ENCODE measurements around the gene ZNF317.

The ZNF317 gene

DNA sequence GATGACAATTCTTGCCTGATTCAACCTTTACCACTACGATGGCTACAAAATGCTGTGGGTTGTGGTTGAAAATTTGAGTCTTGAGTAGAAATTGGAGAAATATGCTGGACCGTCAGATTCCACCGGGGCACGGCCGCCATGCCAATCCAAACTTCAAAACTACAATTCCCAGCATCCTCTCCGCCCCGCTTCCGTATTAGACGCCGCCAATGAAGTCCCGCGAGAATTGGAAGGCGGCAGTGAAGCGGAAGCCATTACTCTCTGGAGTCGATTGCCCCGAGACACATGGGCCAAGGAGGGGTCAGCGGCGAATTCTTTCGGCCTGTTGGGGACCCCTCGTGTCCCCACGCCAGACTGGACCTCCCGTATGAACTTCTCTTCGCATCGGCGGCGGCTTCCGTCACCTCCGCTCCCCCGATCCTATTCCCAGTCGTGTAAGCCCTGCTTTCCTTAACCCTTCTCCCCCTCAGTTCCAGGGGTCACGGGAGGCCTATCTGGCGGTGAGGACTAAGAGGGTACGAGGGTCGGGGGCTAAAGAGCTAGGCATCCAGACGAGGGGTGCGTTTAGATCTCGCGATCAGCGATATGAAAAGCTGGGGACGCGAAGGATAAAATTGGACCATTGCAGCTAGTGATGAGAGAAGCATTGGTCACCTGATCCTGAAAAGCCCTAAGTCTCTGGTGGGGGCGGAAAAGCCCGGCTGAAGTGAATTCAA is at the start of gene ZNF317:
TSS of gene ZNF317 (plus strand) at position 239 of the 716 bp plus-strand sequence. CDS start 15,620 bp downstream, outside the sequence.
- DNase-seq: peak; percentile 81

DNA sequence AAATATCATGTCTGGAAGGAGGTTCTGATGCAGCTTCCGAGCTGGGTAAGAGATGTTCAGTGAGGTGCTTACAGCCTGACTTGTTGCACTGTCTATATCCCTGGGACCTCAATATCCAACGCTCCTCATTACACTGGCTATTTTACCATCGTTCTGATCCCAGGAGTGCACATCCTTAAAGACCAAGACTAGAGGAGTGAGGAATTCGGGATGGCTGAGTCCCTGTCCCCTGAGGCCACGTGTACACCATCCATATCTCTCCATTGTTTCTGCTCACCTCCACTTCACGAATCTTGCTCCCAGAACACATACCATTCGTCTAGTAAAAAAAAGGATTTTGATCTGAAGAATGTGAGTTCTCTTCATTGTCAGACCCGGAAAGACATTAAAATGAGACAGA is 32.8 kb upstream of the ZNF317 start, which contains the start of gene OR7G2:
TSS of gene OR7G2 (minus strand) at position 101 of the 400 bp plus-strand sequence. CDS start 4,232 bp downstream, outside the sequence.
- no peak for DNase-seq

DNA sequence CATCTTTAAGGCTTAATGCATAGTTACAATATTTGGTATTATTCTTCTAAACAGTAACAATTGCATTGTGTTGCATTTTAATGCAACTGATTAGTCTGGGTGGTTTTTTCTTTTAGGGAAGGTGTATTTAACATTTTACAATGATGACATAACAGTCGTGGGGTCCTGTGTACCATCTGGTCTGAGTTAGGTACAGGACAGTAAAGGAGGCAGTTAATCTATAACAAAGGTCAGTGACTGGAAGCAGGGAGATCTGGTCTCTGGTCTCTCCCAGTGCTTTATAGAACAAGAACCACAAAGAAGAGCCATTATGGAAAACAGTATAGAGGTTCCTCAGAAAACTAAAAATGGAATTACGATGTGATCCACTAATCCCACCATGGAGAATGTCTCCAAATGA is 30.2 kb upstream of the ZNF317 start:
- no peak for DNase-seq

DNA sequence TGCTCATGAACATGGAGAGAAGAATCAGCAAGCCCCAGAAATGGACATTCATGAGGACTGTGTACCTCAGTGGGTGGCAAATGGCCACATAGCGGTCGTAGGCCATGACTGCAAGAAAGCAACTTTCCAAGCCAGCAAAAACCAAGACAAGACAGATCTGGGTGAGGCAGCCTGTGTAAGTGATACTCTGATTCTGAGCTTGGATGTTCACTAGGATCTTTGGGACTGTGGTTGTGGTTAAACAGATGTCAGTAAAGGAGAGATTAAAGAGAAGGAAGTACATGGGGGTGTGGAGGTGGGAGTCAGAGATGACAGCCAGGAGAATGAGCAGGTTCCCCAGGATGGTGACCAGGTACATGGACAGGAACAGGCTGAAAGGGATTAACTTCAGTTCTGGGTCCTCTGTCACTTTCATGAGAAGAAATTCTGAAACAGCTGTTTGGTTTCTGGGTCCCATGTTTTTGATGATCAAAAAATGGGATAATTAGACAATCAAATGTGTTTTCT is 24.8 kb upstream of the ZNF317 start, which contains the start of gene OR7G1:
TSS of gene OR7G1 (minus strand) at position 457 of the 507 bp plus-strand sequence. CDS start at position 457, 0 bp downstream.
- no peak for DNase-seq

DNA sequence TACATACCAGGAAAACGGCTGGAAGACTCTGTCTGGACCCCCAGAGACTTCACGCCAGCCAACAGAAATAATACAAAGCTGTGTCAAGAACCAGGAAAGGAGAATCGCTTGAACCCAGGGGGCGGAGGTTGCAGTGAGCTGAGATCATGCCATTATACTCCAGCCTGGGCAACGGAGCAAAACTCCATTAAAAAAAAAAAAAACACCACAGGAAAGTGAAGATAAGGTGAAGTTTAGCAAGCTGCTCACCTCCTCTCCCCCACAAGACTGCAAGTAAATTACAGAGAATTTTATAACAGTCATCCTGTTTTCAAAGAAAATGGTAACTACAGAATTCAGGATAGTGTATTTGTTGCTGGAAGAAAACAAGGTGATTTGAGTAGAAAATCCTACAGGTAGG is 23.6 kb upstream of the ZNF317 start:
- no peak for DNase-seq

DNA sequence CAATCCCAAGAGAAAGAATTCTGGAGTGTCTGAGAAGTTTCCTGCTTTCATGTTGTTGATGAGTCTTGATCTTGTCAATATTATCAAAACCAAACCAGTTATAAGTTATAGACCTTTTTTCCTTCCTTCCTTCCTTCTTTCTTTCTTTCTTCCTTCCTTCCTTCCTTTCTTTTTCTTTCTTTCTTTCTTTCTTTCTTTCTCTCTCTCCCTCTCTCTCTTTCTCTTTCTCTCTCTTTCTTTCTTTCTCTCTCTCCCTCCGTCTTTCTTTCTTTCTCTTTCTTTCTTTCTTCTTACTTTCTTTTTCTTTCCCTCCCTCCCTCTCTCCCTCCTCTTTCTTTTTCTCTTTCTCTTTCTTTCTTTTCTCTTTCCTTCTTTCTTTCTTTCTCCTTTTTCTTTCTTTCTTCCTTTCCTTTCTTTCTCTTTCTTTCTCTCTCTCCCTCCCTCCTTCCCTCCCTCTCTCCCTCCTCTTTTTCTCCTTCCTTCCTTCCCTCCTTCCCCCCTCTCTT is 13.2 kb upstream of the ZNF317 start, which contains the start of gene OR7G3:
TSS of gene OR7G3 (minus strand) at position 51 of the 506 bp plus-strand sequence. CDS start at position 51, 0 bp downstream.
- DNase-seq: no peak

DNA sequence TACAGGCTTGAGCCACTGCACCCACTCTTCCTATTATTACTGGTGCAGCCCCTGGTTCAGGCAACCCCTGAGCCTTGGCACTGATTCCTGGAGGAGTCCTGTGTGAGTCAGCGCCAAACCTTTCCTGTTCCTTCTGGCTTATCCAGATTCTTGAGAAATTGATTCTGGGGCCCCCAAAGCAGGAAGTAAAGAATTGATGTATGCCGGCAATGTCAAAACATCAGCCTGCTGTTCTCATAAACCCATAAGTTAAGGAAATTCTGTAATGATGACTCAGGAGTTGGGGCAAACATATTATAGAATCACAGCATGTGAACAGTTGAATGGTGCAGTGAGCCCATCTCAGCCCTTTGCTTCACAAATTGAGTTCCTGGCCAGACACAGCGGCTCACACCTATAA is 12.0 kb upstream of the ZNF317 start:
- no peak for DNase-seq

DNA sequence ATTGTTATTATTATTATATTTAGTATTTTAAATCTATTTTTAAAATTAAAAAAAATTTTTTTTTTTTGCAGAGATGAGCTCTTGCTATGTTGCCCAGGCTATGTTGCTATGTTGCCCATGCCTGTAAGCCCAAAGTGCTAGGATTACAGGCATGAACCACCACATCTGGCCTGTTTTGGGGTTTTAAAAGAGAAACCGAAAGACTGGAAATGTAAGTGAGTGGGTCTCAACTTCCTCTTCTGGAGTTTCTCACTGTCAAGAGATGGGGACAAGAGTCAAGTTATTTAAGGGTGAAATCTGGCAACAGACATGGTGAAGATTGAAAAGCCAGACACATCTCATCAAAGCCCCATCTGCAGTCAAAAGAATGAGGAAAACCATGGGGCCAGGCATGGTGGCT is 9.2 kb upstream of the ZNF317 start:
- no peak for DNase-seq

DNA sequence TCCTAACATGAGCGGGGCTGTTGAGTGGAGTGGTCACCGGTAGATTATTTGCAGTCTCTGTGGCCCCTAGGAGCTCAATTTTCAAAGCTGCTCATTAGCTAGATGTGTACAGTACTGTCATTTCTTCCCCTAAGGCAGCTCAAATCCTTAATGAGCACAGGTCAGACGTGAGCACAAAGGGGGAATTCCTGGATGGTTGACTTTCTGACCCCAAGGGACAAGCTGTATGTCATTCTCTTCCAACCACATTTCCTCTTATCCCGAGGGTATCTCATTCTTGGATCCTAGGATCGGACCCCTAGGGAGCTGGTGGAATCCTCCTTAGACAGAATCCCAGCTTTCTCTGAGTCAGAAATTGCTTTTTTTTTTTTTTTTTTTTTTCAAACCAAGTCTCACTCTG is 7.8 kb upstream of the ZNF317 start:
- DNase-seq: no peak

DNA sequence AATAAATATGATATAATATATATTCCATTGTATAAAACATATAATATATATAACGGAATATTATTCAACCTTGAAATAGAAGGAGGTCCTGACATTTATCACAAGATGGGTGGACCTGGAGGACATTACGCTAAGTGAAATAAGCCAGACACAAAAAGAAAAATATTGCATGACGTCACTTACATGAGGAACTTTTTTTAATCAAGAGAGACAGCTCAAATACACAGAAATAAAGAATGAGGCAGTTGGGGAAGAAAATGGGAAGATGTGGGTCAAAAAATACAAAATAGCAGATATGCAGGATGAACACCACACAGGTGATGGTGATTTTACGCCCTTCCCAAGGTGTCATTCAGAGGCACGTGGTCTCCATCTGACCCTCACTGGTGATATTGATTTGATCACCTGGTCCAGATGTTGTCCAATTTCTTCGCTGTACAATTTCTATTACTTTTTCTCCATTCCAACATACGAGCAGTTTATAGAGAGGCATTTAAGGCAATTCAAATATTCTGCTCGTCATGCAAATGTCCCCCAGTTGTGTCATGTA is 513 bp upstream of the ZNF317 start:
- DNase-seq: no peak

DNA sequence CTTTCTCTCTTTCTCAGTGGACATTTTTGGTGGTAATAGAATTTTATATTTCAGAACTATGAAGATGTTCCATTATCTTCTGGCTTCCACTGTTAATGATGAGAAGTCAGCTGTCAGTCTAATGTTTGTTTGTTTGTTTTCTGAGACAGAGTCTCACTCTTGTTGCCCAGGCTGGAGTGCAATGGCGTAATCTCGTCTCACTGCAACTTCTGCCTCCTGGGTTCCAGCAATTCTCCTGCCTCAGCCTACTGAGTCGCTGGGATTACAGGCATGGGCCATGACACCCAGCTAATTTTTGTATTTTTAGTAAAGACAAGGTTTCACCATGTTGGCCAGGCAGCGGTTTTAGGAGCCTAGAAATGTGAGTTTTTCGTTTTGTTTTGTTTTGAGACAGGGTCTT is 4.7 kb downstream of the ZNF317 start:
- DNase-seq: no peak

DNA sequence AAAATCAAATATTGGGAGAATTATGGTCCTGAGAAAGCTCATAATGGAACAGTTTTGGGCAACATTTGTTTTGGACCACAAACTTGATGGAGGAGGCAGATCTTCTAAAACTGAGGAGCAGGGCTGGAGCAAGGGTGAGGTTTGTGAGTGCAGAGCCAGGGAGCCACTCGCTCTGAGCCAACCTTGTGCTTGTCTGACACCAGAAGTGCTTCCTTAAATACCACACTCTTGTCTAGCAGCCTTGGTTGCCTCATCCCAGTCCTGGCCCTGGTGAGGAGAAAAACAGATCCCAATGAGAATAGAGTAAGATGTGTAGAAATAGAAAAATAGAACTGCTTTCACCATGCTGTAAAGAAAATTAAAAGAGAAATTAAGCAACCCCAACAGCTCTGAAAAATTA is 6.7 kb downstream of the ZNF317 start:
- no peak for DNase-seq

DNA sequence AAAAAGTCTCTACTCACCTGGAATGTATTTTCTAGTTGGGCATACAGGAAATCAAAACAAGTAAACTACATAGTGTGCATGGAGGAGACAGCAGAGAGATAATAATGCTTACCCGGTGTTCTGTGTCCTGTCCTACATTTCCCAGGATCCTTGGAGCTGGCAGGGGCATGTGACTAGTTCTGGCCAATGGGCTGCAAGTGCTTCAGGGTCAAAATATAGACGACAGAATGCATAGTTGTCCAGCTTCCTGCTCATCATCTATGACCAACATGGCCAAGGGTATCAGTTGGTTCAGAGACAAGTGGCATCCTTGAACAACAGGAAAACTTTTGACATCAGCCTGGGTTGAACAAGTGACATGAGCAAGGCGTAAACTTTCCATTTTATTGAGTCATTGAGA is 8.5 kb downstream of the ZNF317 start:
- no peak for DNase-seq

DNA sequence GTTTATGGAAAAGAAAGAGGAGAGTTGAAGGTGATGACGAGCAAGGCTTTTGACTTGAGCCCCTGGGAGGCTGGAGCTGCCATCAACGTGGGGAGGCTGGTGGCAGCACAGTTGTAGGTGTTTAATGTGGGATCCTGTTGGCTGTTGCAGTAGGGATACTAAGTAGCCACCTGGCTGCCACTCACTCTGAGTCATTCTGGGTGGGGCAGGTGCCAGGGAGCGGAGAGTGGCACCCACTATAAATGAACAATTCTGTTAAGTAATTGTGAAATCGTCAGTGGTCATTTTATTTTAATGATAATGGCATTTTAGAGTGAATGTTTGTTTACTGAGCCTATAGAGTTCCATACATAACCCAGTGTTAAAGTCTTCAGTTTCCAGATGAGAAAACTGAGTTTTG is 9.8 kb downstream of the ZNF317 start:
- DNase-seq: no peak

DNA sequence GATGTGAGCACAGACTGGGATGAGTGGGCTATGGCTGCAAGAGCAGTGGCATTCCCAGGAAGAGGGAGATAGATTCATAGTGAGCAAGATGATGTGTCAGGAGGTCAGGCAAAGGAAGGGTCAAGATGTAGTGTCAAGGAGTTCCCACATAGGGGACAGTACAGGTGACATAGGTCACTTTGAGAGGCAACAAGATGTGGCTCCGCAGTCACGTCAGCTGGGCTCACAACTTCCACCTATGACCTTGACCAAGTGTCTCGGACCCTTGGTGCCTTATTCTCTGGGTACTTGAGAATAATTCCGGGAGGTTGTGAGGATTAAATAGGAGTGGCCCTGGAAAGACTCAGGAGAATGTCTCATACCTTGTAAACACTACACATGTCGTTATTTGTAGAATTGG is 10.5 kb downstream of the ZNF317 start:
- DNase-seq: no peak

DNA sequence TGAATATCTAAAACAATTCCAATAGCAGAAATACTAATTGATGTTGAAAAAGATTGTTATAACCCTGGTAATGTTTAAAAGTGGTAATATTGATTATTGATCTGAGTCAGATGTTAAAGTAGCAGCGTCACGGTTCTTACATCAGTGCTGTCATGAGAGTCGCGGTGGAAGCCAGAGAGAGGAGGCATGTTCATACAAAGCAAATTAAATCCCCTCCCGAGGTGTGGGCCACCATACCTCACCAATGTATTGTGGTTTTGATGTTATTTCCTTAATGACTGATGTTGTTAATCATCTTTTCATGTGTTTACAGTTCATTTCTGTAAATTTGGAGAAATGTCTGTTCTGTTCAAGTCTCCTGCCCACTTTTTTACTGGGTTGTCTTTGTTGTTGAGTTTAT is 11.2 kb downstream of the ZNF317 start:
- DNase-seq: no peak

DNA sequence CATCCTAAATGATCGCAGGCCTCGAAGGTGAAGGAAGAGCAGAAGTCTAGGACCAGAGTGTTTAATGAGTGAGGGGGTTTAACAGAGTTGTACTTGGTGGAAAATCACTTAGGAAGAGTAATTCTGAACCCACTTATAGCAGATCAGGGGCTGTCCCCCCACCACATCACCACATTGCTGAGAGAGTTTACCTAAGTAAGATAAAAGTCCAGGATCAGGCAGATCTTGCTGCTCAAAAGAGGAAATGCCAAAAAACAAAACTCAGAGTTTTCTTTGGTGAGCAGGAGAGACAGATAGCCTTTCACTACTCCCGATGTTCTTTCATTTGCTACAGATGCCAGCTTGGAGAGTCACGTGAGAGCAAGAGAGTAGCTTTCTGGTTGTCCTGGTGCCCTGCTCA is 15.4 kb downstream of the ZNF317 start:
- no peak for DNase-seq

DNA sequence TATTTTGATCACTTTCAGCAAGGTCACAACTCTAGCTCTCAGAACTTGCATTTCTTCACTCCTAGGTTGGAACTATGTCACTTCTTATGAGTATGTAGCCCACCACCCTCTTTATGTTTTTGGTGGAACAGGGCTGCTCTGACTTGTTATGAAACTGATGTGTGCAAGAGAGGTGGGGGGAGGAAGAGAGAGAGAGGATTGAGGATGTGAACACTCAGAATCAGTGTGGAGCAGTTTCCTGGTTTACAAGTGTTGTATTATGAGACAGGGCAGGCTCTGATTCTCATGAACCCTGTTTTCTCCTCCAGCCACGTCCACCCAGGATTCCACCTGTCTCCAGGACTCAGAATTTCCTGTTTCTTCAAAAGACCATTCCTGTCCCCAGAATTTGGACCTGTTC is 16.1 kb downstream of the ZNF317 start:
- no peak for DNase-seq

DNA sequence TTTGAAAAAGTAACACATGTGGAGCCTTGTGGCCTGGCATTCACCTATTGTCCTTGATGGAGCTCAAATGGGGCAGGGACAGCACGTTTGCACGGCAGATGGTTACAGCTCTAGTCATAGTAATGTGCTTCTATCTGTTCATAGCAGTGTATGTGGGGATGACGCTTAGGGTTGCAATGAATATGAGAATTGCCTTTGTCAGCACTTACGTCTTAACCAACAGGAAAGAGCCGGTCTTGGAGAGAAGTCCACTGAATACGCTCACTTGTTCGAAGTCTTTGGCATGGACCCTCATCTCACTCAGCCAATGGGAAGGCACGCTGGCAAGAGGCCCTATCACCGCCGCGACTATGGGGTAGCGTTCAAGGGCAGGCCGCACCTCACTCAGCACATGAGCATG is 19.7 kb downstream of the ZNF317 start:
- no peak for DNase-seq

DNA sequence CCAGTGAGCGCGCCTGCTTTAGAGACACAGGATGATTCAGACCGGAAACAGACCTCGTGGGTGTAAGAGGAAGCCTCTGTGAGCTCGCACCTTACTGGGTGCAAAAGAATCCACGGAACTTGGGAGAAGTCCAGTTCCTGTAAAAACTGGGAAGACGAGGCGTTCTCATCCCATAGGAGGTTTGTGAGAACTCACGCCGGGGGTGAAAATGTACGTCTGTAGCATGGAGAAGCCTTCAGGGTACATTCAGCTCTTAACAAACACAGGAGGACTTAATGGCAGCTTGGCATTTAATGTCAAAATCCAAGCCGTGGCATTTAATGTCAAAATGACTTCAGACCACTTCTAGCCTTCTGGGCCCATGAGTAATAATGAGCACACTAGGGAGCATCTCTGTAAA is 21.2 kb downstream of the ZNF317 start:
- DNase-seq: no peak

DNA sequence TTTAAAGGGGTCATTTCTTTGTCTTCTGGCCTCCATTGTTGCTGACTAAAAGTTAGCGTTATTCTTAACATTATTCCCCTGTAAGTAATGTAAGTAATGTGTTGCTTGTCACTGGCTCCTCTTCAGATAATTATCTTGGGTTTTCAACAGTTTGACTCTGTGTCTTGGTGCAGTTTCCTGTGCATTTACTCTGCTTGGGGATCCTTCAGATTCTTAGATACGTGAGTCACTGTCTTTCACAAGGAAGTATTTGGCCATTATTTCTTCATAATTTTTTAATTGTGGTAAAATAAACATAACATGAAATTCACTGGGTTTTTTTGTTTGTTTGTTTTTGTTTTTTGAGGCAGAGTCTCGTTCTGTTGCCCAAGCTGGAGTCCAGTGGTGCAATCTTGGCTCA is 25.1 kb downstream of the ZNF317 start:
- DNase-seq: no peak

DNA sequence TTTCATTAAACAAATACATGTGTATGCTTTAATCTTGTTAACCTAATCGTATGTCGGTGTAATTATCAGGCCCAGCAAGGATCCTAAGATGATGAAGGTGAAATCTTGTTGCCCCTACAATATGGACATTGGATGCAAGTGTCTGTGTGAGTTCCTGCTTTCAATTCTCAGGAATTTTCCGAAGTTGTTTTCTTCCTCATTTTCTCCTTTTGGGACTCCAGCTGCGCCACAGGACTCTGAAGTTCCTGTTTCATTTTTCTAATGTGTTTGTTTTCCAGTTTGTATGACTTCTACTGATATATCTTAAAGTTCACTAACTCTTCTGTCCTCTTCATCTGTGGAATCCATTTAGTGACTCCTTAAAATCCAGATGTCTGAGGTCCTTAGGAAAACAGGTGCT is 26.6 kb downstream of the ZNF317 start:
- no peak for DNase-seq

DNA sequence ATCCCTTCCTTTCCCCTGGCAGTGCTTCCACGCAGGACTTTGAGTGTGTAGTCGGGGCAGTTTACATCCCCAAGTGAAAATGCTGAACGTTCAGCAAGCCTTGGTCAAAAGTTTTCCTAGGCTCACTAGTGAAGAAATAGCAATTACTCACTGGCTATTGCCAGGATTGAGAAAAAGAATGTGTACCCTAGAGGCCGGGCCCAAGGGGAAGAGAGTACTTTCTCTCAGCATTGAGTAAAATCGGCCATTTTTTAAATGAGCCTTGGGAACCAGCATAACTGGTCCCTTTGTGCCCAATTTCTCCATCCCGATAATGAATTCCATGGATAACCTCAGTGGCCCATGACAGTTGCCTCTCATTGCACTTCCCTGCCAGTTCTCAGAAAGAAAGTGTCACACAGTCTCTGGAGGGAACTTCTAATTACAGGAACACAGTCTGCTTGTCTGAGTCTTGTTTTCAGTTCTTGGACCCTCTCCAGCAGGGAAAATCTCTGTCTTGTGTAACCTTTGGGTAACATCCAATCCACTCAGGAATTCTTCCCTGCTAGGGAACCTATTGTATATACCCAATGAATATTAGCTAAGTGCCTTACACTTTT is 31.3 kb downstream of the ZNF317 start:
- DNase-seq: no peak

DNA sequence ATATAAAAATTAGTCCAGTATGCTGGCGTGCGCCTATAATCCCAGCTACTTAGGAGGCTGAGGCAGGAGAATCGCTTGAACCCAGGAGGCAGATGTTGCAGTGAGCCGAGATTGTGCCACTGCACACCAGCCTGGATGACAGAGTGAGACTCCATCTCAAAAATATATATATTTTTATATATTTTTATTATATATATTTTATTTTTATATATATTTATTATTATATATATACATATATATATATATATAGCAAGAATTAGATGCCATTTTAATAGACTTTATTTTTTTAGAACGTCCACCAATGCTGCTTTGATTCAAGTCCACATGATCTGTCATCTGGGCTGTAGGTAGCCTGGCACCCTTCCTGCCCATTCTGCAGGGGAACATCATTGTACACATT is 35.1 kb downstream of the ZNF317 start:
- DNase-seq: no peak

Data from GDM1 (cell line).